GM23248 (cell line): ENCODE measurements around the gene UST. TPM values are rescaled to one million over a fixed set of nuclear protein-coding genes. Genes with fewer than 3 reads are reported as not detected.
A peak's percentile ranks its signal among the peaks of the same experiment; 100 is the strongest.

ENCODE experiments used
- DNase-seq: peaks from one replicate; pipeline ENCODE4 v3.0.0-alpha.2; 2015
- H2AFZ ChIP-seq: fragments of 200-600 bp; sonication (generic); 2 replicates; pipeline ENCODE4 v1.6.1; 2016; ENCODE audit warnings: antibody characterized with exemption
- H3F3A ChIP-seq: fragments of 200-600 bp; sonication (generic); 2 replicates; pipeline ENCODE4 v1.6.1; 2016; ENCODE audit warnings: mild to moderate bottlenecking, antibody characterized with exemption, mixed run types; ENCODE audit not compliant: insufficient read depth
- H3K27ac ChIP-seq: fragments of 200-600 bp; sonication (generic); 2 replicates; pipeline ENCODE4 v1.5.1; 2016; ENCODE audit warnings: mild to moderate bottlenecking
- H3K27me3 ChIP-seq: fragments of 200-600 bp; sonication (generic); replicated peaks from 2 replicates; pipeline ENCODE4 v1.6.1; 2016; ENCODE audit warnings: mild to moderate bottlenecking; ENCODE audit not compliant: insufficient read depth
- H3K36me3 ChIP-seq: fragments of 200-600 bp; sonication (generic); 2 replicates; pipeline ENCODE4 v1.6.1; 2016; ENCODE audit warnings: low read depth, mild to moderate bottlenecking
- H3K4me1 ChIP-seq: fragments of 200-600 bp; sonication (generic); 2 replicates; pipeline ENCODE4 v1.6.1; 2016; ENCODE audit warnings: mild to moderate bottlenecking; ENCODE audit not compliant: insufficient read depth
- H3K4me2 ChIP-seq: fragments of 200-600 bp; sonication (generic); one replicate; pipeline ENCODE4 v1.6.1; 2016; ENCODE audit warnings: mild to moderate bottlenecking; ENCODE audit not compliant: unreplicated experiment
- H3K4me3 ChIP-seq: fragments of 200-600 bp; sonication (generic); 2 replicates; pipeline ENCODE4 v1.5.1; 2016; ENCODE audit warnings: mild to moderate bottlenecking
- H3K79me2 ChIP-seq: fragments of 200-600 bp; sonication (generic); 2 replicates; pipeline ENCODE4 v1.6.1; 2016; ENCODE audit warnings: mild to moderate bottlenecking; ENCODE audit not compliant: insufficient read depth
- H3K9ac ChIP-seq: fragments of 200-600 bp; sonication (generic); 2 replicates; pipeline ENCODE4 v1.6.1; 2016; ENCODE audit warnings: mild to moderate bottlenecking
- H3K9me2 ChIP-seq: fragments of 200-600 bp; sonication (generic); 2 replicates; pipeline ENCODE4 v1.6.1; 2016; ENCODE audit warnings: mixed run types, mild to moderate bottlenecking, moderate library complexity; ENCODE audit not compliant: insufficient read depth
- H3K9me3 ChIP-seq: fragments of 200-600 bp; sonication (generic); one replicate; pipeline ENCODE4 v1.6.1; 2017; ENCODE audit warnings: low read depth
- H4K20me1 ChIP-seq: fragments of 200-600 bp; sonication (generic); 2 replicates; pipeline ENCODE4 v1.6.0; 2016; ENCODE audit not compliant: insufficient read depth
- EZH2 ChIP-seq: fragments of 200-600 bp; sonication (generic); IDR thresholded peaks from 2 replicates; pipeline ENCODE4 v1.6.1; 2018; ENCODE audit warnings: antibody characterized with exemption, mild to moderate bottlenecking; ENCODE audit not compliant: insufficient read depth, poor library complexity, severe bottlenecking
- EZH2phosphoT487 ChIP-seq: fragments of 200-600 bp; sonication (generic); IDR thresholded peaks from 2 replicates; pipeline ENCODE4 v1.6.1; 2018; ENCODE audit warnings: antibody characterized with exemption, moderate library complexity, mild to moderate bottlenecking, low read depth; ENCODE audit not compliant: insufficient read depth
- WGBS, 2 experiments: methylation state at CpG; one replicate each; pipeline ENCODE4 v1.1.6; 2015 to 2017; ENCODE audit warnings: low lambda C conversion rate in 2 of 2, low coverage in 1 of 2; ENCODE audit errors: missing lambda C conversion rate in 2 of 2; 5-methylcytosine and 5-hydroxymethylcytosine counted together
- in situ Hi-C: fragments of 300-500 bp; cut with MboI; formaldehyde crosslinking; loops from 2 replicates; pipeline ENCODE4 v1.15.0; 2020
- polyA plus RNA-seq: library from polyadenylated mRNA; unstranded; fragments of >200 nt; fragmentation: Nextera tagmentation; extraction: Ambion mirVana; gene quantifications from 2 replicates; pipeline ENCODE4 v1.2.1, GENCODE V29; 2016
- total RNA-seq: library from RNA; depleted of rRNA; stranded (reverse); fragments of >200 nt; shearing (Covaris generic); gene quantifications from 2 replicates; pipeline ENCODE4 v1.2.3, GENCODE V29; 2014

UST gene
- total and polyA plus RNA-seq, 2 experiments from 2014 or later = 10.1 to 23.3 TPM

DNA sequence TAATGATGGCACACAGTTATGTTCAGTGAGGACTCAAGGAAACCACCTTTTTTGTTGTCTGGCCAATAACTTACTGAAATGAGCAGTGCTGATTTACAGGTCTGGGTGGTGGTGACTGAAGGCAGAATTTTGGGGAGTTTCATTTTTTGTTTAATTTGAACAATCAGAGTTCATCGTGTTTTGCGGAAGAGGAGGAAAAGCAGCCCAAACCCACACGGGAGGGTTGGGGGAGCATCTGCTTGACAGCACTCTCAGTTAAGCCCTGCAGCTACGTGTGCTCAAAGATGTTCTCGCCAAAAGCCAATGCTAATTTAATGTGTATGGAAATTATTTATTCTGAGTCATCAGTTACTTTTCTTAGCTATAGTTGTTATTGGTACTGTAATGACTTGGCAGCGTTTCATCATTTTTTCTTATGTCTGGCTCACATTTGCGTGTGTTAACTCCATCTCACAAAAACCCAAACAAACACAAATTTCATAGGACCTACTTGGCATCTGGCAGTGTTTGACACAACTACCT lies 89.2 kb downstream of the UST start:
- H3K9me3 ChIP-seq = no peaks in the 10 kb centered on the region
- H4K20me1 ChIP-seq = peaks cover 3% of the 10 kb centered on the region; the same call in 1 of the 2 replicates
- H3K4me2 ChIP-seq = peak overlapping the region; percentile 59
- peaks cover 15% of the 10 kb centered on the region for H3F3A ChIP-seq
- peak; percentile 92 for DNase-seq
- TF ChIP-seq EZH2phosphoT487 (no peak), EZH2 (no peak)
- H3K4me1 ChIP-seq = peaks cover 31% of the 10 kb centered on the region
- no peaks in the 10 kb centered on the region for H3K36me3 ChIP-seq
- peak overlapping the region; percentile 32 for H3K9ac ChIP-seq
- H2AFZ ChIP-seq = no peak overlapping the region
- H3K4me3 ChIP-seq = peak overlapping the region; percentile 35
- peak overlapping the region; percentile 51 for H3K27ac ChIP-seq
- no peaks in the 10 kb centered on the region for H3K9me2 ChIP-seq
- in situ Hi-C loops = no loop called here
- H3K79me2 ChIP-seq = peaks cover 29% of the 10 kb centered on the region
- 5% methylated on average over 7 of the region's 7 CpGs for WGBS, 2 experiments
- H3K27me3 ChIP-seq = no peaks in the 10 kb centered on the region

DNA sequence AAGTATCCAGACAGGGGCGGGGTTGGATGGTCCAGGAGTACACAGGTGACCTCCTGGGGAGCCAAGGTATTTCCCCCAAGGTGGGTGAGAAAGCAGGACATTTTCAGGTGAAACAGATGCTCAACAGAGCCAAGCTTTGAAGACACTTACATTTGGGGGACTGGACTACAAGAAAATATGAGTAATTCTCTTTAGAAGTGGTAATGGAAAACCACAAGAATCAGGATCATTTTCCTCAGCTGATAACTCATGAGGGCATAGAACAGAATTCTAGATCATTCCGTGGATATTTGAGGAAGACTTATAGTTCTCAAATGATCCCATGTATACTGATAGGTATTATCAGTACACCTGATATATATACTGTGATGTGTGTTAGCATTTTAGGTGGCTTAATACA lies 89.9 kb downstream of the UST start:
- Histone ChIP-seq H3K4me2 (peak overlapping the region; percentile 59), H3K4me3 (no peak overlapping the region), H3K79me2 (peaks cover 37% of the 10 kb centered on the region), H3K36me3 (no peaks in the 10 kb centered on the region), H3K27ac (peak overlapping the region; percentile 47), H4K20me1 (peaks cover 3% of the 10 kb centered on the region; the same call in 1 of the 2 replicates), H2AFZ (no peak overlapping the region), H3K27me3 (no peaks in the 10 kb centered on the region), H3K4me1 (peaks cover 23% of the 10 kb centered on the region), H3K9ac (no peak overlapping the region; the same call in 1 of the 2 replicates), H3K9me3 (no peaks in the 10 kb centered on the region), H3K9me2 (no peaks in the 10 kb centered on the region), H3F3A (peaks cover 15% of the 10 kb centered on the region)
- 73 to 86% methylated on average over 2 of the region's 2 CpGs for WGBS, 2 experiments
- peak; percentile 37 for DNase-seq
- in situ Hi-C loops = no loop called here
- TF ChIP-seq EZH2 = no peak
- no peak for TF ChIP-seq EZH2phosphoT487

DNA sequence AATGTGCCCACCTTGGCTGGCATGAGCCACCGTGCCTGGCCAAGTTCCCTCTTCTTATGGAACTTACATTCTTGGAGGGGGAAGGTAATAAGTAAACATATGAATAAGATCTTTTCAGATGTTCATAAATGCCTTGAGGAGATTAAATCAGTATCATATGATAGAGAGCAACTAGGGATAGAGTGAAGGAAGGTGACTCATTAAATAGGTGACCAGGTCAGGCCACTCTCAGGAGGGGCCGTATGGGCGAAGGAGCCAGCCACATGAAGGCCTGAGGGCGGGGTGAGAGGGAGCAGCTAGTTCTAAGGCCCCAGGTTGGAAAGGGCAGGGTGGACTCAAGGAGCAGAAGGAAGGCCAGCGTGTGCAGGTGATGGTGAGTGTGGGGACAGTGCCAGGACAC lies 91.1 kb downstream of the UST start:
- TF ChIP-seq EZH2phosphoT487 = no peak
- no peak for TF ChIP-seq EZH2
- Histone ChIP-seq H3K36me3 (no peaks in the 10 kb centered on the region), H3K27me3 (no peaks in the 10 kb centered on the region), H3K79me2 (peaks cover 45% of the 10 kb centered on the region), H3K4me2 (no peak overlapping the region), H2AFZ (no peak overlapping the region), H3K9me2 (no peaks in the 10 kb centered on the region), H3F3A (peaks cover 15% of the 10 kb centered on the region), H3K4me1 (peaks cover 24% of the 10 kb centered on the region), H3K27ac (no peak overlapping the region), H3K9me3 (no peaks in the 10 kb centered on the region), H4K20me1 (peaks cover 3% of the 10 kb centered on the region; the same call in 1 of the 2 replicates), H3K9ac (no peak overlapping the region), H3K4me3 (no peak overlapping the region)
- in situ Hi-C loops = no loop called here
- no peak for DNase-seq
- 85 to 87% methylated on average over 5 of the region's 5 CpGs for WGBS, 2 experiments

DNA sequence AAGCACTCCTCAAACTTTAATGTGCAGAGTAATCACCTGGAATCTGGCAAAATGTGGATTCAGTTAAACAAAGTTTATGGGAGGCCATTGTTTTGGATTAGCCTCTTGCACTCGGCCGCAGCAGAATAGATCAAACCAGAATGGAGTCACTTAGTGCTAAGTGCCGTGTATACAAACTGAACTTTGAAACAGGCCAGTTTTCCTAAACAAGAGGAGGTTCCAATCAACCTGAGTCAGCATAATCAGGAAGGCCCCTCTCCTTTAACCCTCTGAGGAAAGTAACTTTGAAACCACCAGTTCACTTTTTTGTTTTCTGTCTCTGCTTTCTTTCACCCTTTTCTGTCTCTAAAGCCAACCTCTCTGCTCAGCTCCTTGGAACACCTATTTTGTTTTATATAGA lies 92.2 kb downstream of the UST start:
- no peak overlapping the region for H3K4me2 ChIP-seq
- no peaks in the 10 kb centered on the region for H3K9me2 ChIP-seq
- DNase-seq = no peak
- no peak overlapping the region for H3K4me3 ChIP-seq
- H3F3A ChIP-seq = peaks cover 12% of the 10 kb centered on the region
- no peaks in the 10 kb centered on the region for H3K27me3 ChIP-seq
- H4K20me1 ChIP-seq = peaks cover 3% of the 10 kb centered on the region
- peaks cover 24% of the 10 kb centered on the region for H3K4me1 ChIP-seq
- no peak overlapping the region for H3K9ac ChIP-seq
- H3K9me3 ChIP-seq = no peaks in the 10 kb centered on the region
- H3K36me3 ChIP-seq = no peaks in the 10 kb centered on the region
- H3K79me2 ChIP-seq = peaks cover 55% of the 10 kb centered on the region
- in situ Hi-C loops = no loop called here
- H3K27ac ChIP-seq = no peak overlapping the region
- 81 to 84% methylated on average over 3 of the region's 3 CpGs for WGBS, 2 experiments
- no peak overlapping the region for H2AFZ ChIP-seq
- no peak for TF ChIP-seq EZH2
- no peak for TF ChIP-seq EZH2phosphoT487
